Pulmonary artery endothelial cell (primary cell): ENCODE measurements around the gene SLC49A3. TPM values are rescaled to one million over a fixed set of nuclear protein-coding genes. Genes with fewer than 3 reads are reported as not detected.

Experiments
- DNase-seq: peaks from one replicate; pipeline ENCODE4 v3.0.0-alpha.2; 2011; ENCODE audit warnings: low read depth, low spot score
- total RNA-seq: library from RNA; depleted of rRNA; stranded (reverse); fragments of >200 nt; gene quantifications from 2 replicates; pipeline ENCODE4 v1.2.3, GENCODE V29; 2014

SLC49A3 gene
- total RNA-seq, 1 donor from 2014 or later: 1.1 TPM

- no peak for DNase-seq
Observed at GRCh38 chr4:633976-634598, 54.9 kb downstream of the SLC49A3 start.

- DNase-seq: no peak
Observed at GRCh38 chr4:633406-633805, 55.5 kb downstream of the SLC49A3 start.

GRCh38 chr4:632926-633325 lies 56.0 kb downstream of the SLC49A3 start:
- no peak for DNase-seq

DNA sequence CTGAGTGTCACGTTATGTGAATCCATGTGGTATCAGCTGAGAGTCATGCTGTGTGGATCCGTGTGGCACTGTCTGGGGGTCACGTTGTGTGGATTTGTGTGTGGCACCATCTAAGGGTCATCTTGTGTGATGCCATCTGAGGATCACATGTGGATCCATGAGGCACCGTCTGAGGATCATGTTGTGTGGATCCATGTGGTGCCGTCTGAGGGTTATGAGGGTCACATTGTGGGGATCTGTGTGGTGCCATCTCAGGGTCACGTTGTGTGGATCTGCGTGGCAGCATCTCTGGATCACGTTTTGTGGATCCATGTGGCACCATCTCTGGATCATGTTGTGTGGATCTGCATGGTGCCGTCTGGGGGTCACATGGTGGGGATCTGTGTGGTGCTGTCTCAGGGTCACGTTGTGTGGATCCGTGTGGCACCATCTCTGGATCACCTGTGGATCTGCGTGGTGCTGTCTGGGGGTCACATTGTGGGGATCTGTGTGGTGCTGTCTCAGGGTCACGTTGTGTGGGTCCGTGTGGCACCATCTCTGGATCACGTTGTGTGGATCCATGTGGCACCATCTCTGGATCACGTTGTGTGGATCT lies 56.7 kb downstream of the SLC49A3 start:
- DNase-seq: no peak

Other genes with a start within 250 kb of the SLC49A3 start
- 17.9 and 22.4 TPM in 2 replicates for gene ZNF721, start 190.0 kb downstream of the SLC49A3 start, total RNA-seq
- 46.7 and 46.8 TPM in 2 replicates for gene PIGG, start 189.9 kb downstream of the SLC49A3 start, total RNA-seq
- not detected in 2 replicates for gene TMEM271, start 112.9 kb downstream of the SLC49A3 start, total RNA-seq
- 2.9 and 3.9 TPM in 2 replicates for gene PDE6B, start 63.6 kb downstream of the SLC49A3 start, total RNA-seq
- gene ATP5ME, start 14.9 kb downstream of the SLC49A3 start, total RNA-seq: 124 and 276 TPM in 2 replicates
- gene MYL5, start 14.6 kb downstream of the SLC49A3 start, total RNA-seq: 6.3 and 13.5 TPM in 2 replicates
- 65.7 and 83.6 TPM in 2 replicates for gene PCGF3, start 16.7 kb upstream of the SLC49A3 start, total RNA-seq
- 0.13 and 0.14 TPM in 2 replicates for gene CPLX1, start 137.0 kb upstream of the SLC49A3 start, total RNA-seq
- 64.6 and 74.0 TPM in 2 replicates for gene GAK, start 243.2 kb upstream of the SLC49A3 start, total RNA-seq
- gene TMEM175, start 243.3 kb upstream of the SLC49A3 start, total RNA-seq: 7.6 and 11.3 TPM in 2 replicates